Ovary (tissue), 9 donors: ENCODE measurements around the gene ADCY5. TPM values are rescaled to one million over a fixed set of nuclear protein-coding genes. Genes with fewer than 3 reads are reported as not detected.

ENCODE experiments used
- DNase-seq, 5 donors: peaks; one replicate each; pipeline ENCODE4 v3.0.0-alpha.2; 2019 to 2020
- H3K27ac ChIP-seq, 2 donors: fragments of 200-600 bp; one replicate each; pipeline versions ENCODE4 v1.5.1 to v1.8.0; 2019 to 2022
- H3K27me3 ChIP-seq: fragments of 200-600 bp; one replicate; pipeline ENCODE4 v1.8.0; 2022
- H3K36me3 ChIP-seq: fragments of 200-600 bp; sonication (generic); one replicate; pipeline ENCODE4 v1.5.1; 2019
- H3K4me1 ChIP-seq: one replicate; pipeline ENCODE4 v1.8.1; 2013; ENCODE audit warnings: mild to moderate bottlenecking, moderate library complexity; ENCODE audit not compliant: insufficient read depth
- H3K4me3 ChIP-seq: fragments of 200-600 bp; sonication (generic); one replicate; pipeline ENCODE4 v1.5.1; 2017
- H3K9me3 ChIP-seq, 2 donors: fragments of 200-600 bp in 1 of 2; sonication (generic) in 1 of 2; one replicate each; pipeline versions ENCODE4 v1.5.1 to v1.8.1; 2013 to 2019; ENCODE audit warnings: mild to moderate bottlenecking in 1 of 2, moderate library complexity in 1 of 2
- CTCF ChIP-seq, 3 donors: fragments of 450-650 bp in 2 of 3; fragments of 200-600 bp in 1 of 3; IDR thresholded peaks; one replicate each; pipeline versions ENCODE4 v1.5.1 to v1.8.0; 2016 to 2022; ENCODE audit warnings: antibody characterized with exemption in 3 of 3, mild to moderate bottlenecking in 1 of 3
- EP300 ChIP-seq: sonication (generic); formaldehyde crosslinking; IDR thresholded peaks from one replicate; pipeline ENCODE4 v1.6.1; 2017; ENCODE audit warnings: antibody characterized with exemption
- POLR2A ChIP-seq: fragments of 450-650 bp; IDR thresholded peaks from one replicate; pipeline ENCODE4 v1.6.1; 2017; ENCODE audit warnings: antibody characterized with exemption, mild to moderate bottlenecking, moderate library complexity
- WGBS, 3 donors: extraction: QIAGEN DNeasy Blood & Tissue Kit in 1 of 3; methylation state at CpG; one replicate each; pipeline versions ENCODE4 v1.1.5 to v1.1.7; 2013 to 2017; 5-methylcytosine and 5-hydroxymethylcytosine counted together
- intact Hi-C, 4 donors: fragments of 100-400 bp; cut with DNase I; formaldehyde crosslinking; loops; one replicate each; pipeline versions ENCODE4 v1.11.0 to v1.15.1; 2022 to 2023
- polyA plus RNA-seq, 2 donors: library from polyadenylated mRNA; stranded (reverse); fragments of 200-250 nt in 1 of 2; fragments of 350-450 nt in 1 of 2; fragmentation: Illumina TruSeq in 1 of 2; extraction: RNeasy Lipid Tissue Mini Kit (QIAGEN cat#74804) in 1 of 2; gene quantifications; one replicate each; pipeline ENCODE4 v1.2.3, GENCODE V29; 2013 to 2014
- total RNA-seq, 7 donors: library from RNA; depleted of rRNA in 2 of 7; stranded (reverse); fragments of >200 nt in 2 of 7; fragmentation: NEBNext Ultra II Directional in 3 of 7; extraction: Animal tissue kit (Norgen Biotek cat#: 25700) in 3 of 7; gene quantifications; one replicate each; pipeline versions ENCODE4 v1.1.0 to v1.2.4, GENCODE V29; 2016 to 2023
- donor health status: DM: no; HTN: no; CAD: no; lungs with moderate emphysema.
- donor health status: DM: no; HTN: no; CAD: no.
- donor health status: Bipolar disorder and iron deficiency.
- donor health status: DM: yes; HTN: yes; CAD: no.
- donor health status: DM: no; HTN: no; CAD: no.
- donor health status: DM: yes; HTN: yes; CAD: no.

The ADCY5 gene
- total and polyA plus RNA-seq, 9 donors = 5.3 to 36.2 (median 20.3) TPM

- 89 to 95% (median 94%) methylated on average over 15 of the region's 15 CpGs for WGBS, 3 donors
- TF ChIP-seq POLR2A (no peak), EP300 (no peak), CTCF (IDR thresholded peaks at IDR 0.05) (no peak)
- Histone ChIP-seq H3K27me3 (no peaks in the 10 kb centered on the region), H3K4me3 (no peak overlapping the region), H3K4me1 (no peaks in the 10 kb centered on the region), H3K36me3 (no peaks in the 10 kb centered on the region), H3K9me3 (no peaks in the 10 kb centered on the region), H3K27ac (no peak overlapping the region)
- no peak for DNase-seq
- intact Hi-C loops = no loop called here
Observed at GRCh38 chr3:123303976-123304560, 144.8 kb downstream of the ADCY5 start.

DNA sequence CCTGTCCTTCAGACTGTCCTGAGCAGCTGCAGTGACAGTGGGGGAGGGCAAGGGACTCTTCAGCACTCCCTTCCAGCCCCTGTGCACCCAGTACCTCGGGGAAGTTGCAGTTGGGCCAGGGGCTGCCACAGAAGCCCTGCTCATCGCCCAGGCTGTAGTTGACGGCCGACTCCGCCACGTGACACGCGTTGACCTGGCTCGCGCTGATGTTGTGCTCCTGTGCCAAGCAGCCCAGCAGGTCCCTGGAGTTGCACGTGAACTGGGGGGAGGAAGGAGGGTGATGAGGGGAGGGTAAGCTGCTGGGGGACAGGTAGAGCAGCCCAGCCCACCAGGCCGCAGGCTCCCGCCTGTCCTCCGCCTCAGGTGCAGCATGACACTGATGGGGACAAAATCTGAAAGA, 145.9 kb downstream of the ADCY5 start:
- no peak for TF ChIP-seq EP300
- TF ChIP-seq POLR2A = no peak
- no peak for TF ChIP-seq CTCF (IDR thresholded peaks at IDR 0.05)
- intact Hi-C loops = no loop called here
- no peak for DNase-seq

GRCh38 chr3:123301331-123302184, 147.3 kb downstream of the ADCY5 start:
- TF ChIP-seq EP300 (no peak), POLR2A (no peak), CTCF (IDR thresholded peaks at IDR 0.05) (no peak)
- intact Hi-C loops = no loop called here
- WGBS, 3 donors = 66 to 73% (median 71%) methylated on average over 4 of the region's 4 CpGs
- no peak overlapping the region for H3K27ac ChIP-seq
- H3K4me3 ChIP-seq = no peak overlapping the region
- H3K4me1 ChIP-seq = no peaks in the 10 kb centered on the region
- no peaks in the 10 kb centered on the region for H3K9me3 ChIP-seq
- H3K27me3 ChIP-seq = no peaks in the 10 kb centered on the region
- DNase-seq = no peak
- no peaks in the 10 kb centered on the region for H3K36me3 ChIP-seq

More for the DNA sequence above, 145.9 kb downstream of the ADCY5 start:
- no peaks in the 10 kb centered on the region for H3K9me3 ChIP-seq
- H3K4me1 ChIP-seq = no peaks in the 10 kb centered on the region
- no peaks in the 10 kb centered on the region for H3K36me3 ChIP-seq
- H3K27me3 ChIP-seq = no peaks in the 10 kb centered on the region
- WGBS, 3 donors = 84 to 91% (median 89%) methylated on average over 14 of the region's 14 CpGs
- H3K27ac ChIP-seq = no peak overlapping the region
- H3K4me3 ChIP-seq = no peak overlapping the region

- H3K9me3 ChIP-seq = no peaks in the 10 kb centered on the region
- intact Hi-C loops = no loop called here
- no peaks in the 10 kb centered on the region for H3K27me3 ChIP-seq
- H3K27ac ChIP-seq = no peak overlapping the region
- no peaks in the 10 kb centered on the region for H3K36me3 ChIP-seq
- DNase-seq = peak in 1 of 5 donors; percentile 5
- no peak overlapping the region for H3K4me3 ChIP-seq
- H3K4me1 ChIP-seq = no peaks in the 10 kb centered on the region
- TF ChIP-seq EP300 = no peak
- no peak for TF ChIP-seq CTCF (IDR thresholded peaks at IDR 0.05)
- no peak for TF ChIP-seq POLR2A
- WGBS, 3 donors = 81 to 86% (median 82%) methylated on average over 8 of the region's 8 CpGs
Observed at GRCh38 chr3:123300583-123300982, 148.3 kb downstream of the ADCY5 start.
